Tibial artery (tissue), 4 donors: ENCODE measurements around the gene C1GALT1.
A peak's percentile ranks its signal among the peaks of the same experiment; 100 is the strongest.

Experiments
- DNase-seq, 2 donors: peaks; one replicate each; pipeline ENCODE4 v3.0.0-alpha.2; 2019
- H3K27ac ChIP-seq, 2 donors: fragments of 200-600 bp; sonication (generic) in 1 of 2; 1 replicate in 1 of 2; 2 replicates in 1 of 2; pipeline ENCODE4 v1.5.1; 2018 to 2019; ENCODE audit warnings: mild to moderate bottlenecking in 1 of 2
- H3K27me3 ChIP-seq, 2 donors: fragments of 200-600 bp; sonication (generic) in 1 of 2; one replicate each; pipeline versions ENCODE4 v1.5.1 to v1.6.0; 2016 to 2019
- H3K36me3 ChIP-seq, 3 donors: fragments of 200-600 bp; sonication (generic) in 2 of 3; one replicate each; pipeline ENCODE4 v1.5.1; 2016 to 2019; ENCODE audit warnings: mild to moderate bottlenecking in 2 of 3
- H3K4me1 ChIP-seq, 4 donors: fragments of 200-600 bp; sonication (generic) in 2 of 4; 1 replicate in 3 of 4; 2 replicates in 1 of 4; pipeline ENCODE4 v1.5.1; 2016 to 2019
- H3K4me3 ChIP-seq, 2 donors: fragments of 200-600 bp; sonication (generic) in 1 of 2; 1 replicate in 1 of 2; 2 replicates in 1 of 2; pipeline ENCODE4 v1.5.1; 2018 to 2019; ENCODE audit warnings: mild to moderate bottlenecking in 2 of 2
- H3K9me3 ChIP-seq, 3 donors: fragments of 200-600 bp; sonication (generic) in 1 of 3; one replicate each; pipeline ENCODE4 v1.5.1; 2016 to 2019
- CTCF ChIP-seq, 2 experiments: fragments of 200-600 bp in 1 of 2; fragments of 450-650 bp in 1 of 2; IDR thresholded peaks; one replicate each; pipeline ENCODE4 v1.5.1; 2017 to 2019; ENCODE audit warnings: antibody characterized with exemption in 2 of 2, mild to moderate bottlenecking in 1 of 2, moderate library complexity in 1 of 2
- intact Hi-C: fragments of 100-400 bp; cut with DNase I; formaldehyde crosslinking; loops from one replicate; pipeline ENCODE4 v1.15.0; 2023; ENCODE audit warnings: low total_unique reads

Gene C1GALT1

DNA sequence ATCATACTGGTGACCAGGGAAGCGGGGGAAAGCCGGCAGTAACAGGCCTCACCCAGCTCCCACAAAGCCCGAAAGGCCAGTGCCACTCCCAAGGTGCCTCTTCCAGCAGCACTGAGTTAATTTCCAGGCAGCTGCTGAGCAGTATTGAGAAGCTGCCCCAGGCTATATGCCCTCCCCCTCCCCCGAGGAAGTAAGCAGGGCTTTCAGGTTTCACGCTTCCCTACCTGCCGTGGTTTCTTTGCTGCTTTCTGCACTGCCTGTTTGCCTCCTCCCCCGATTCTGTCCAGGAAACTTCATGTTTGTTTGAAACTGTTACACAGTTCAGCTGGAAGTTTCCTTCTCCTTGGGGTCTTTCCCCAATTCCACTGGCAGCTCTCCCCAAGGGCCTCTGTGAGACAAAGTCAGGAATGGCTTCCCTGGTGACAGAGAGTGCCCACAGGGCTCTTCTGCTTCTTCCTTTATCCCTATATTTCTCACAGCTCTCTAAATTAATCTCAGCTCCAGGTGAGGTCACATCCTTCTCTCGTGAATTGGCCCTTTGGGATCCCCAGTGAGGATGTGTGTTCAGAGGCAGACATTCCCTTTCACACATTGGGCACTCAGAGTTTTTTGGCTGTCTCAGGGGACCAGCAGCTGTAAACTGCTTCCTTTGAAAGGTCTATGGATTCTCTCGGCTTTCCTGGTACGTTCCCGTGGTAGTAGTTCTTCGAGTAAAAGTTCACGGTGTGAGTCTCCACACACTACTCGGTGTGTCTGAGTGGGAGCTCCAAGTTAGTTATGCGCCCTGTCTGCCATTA lies 19.4 kb downstream of the C1GALT1 start:
- H3K27me3 ChIP-seq = no peaks in the 10 kb centered on the region
- peak overlapping the region in 1 of 2 donors; percentile 0 for H3K27ac ChIP-seq
- H3K9me3 ChIP-seq = peaks cover 0 to 6% (median 0%) of the 10 kb centered on the region in 3 donors
- DNase-seq = no peak
- peaks cover 0 to 12% (median 2%) of the 10 kb centered on the region in 4 donors for H3K4me1 ChIP-seq
- no peak overlapping the region for H3K4me3 ChIP-seq
- intact Hi-C loops = no loop called here
- TF ChIP-seq CTCF (IDR thresholded peaks at IDR 0.05) = no peak
- no peaks in the 10 kb centered on the region for H3K36me3 ChIP-seq

GRCh38 chr7:7202375-7202720 lies 20.0 kb downstream of the C1GALT1 start:
- no peak for TF ChIP-seq CTCF (IDR thresholded peaks at IDR 0.05)
- Histone ChIP-seq H3K27ac (peak overlapping the region in 1 of 2 donors; percentile 0), H3K36me3 (no peaks in the 10 kb centered on the region), H3K4me3 (no peak overlapping the region), H3K4me1 (peaks cover 0 to 12% (median 2%) of the 10 kb centered on the region in 4 donors), H3K9me3 (peaks cover 0 to 7% (median 0%) of the 10 kb centered on the region in 3 donors), H3K27me3 (no peaks in the 10 kb centered on the region)
- intact Hi-C loops = no loop called here
- no peak for DNase-seq

- intact Hi-C loops = no loop called here
- Histone ChIP-seq H3K4me3 (no peak overlapping the region), H3K4me1 (peaks cover 0 to 12% (median 2%) of the 10 kb centered on the region in 4 donors), H3K27me3 (no peaks in the 10 kb centered on the region), H3K9me3 (peaks cover 0 to 7% (median 0%) of the 10 kb centered on the region in 3 donors), H3K27ac (no peak overlapping the region), H3K36me3 (no peaks in the 10 kb centered on the region)
- DNase-seq = no peak
- no peak for TF ChIP-seq CTCF (IDR thresholded peaks at IDR 0.05)
Observed at GRCh38 chr7:7203813-7204575, 21.6 kb downstream of the C1GALT1 start.

GRCh38 chr7:7207876-7208275 lies 25.5 kb downstream of the C1GALT1 start:
- no peak for DNase-seq
- H3K36me3 ChIP-seq = no peaks in the 10 kb centered on the region
- no peak overlapping the region for H3K27ac ChIP-seq
- no peak for TF ChIP-seq CTCF (IDR thresholded peaks at IDR 0.05)
- no peak overlapping the region for H3K4me3 ChIP-seq
- H3K4me1 ChIP-seq = no peaks in the 10 kb centered on the region
- no peaks in the 10 kb centered on the region for H3K27me3 ChIP-seq
- intact Hi-C loops = no loop called here
- peaks cover 0 to 7% (median 0%) of the 10 kb centered on the region in 3 donors for H3K9me3 ChIP-seq

DNA sequence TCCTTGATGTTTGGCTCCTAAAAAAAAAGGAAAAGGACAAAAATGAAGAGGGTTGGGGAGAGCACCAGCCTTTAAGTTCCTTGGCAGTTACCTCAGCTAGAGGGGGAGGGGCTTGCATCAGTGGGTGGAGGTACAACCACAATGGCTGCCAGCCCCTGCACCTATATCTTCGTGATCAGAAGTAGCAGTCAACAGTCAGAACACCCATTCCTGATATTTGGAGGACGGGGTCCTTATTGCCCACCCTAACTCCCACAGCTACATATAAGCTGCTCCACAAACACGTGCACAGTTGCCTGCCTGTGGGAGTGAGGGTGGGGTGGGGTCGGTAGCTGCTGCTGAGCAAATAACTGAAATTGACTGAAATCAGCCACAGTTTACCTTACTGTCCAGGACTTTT lies 26.2 kb downstream of the C1GALT1 start:
- no peaks in the 10 kb centered on the region for H3K4me1 ChIP-seq
- H3K27me3 ChIP-seq = no peaks in the 10 kb centered on the region
- intact Hi-C loops = no loop called here
- no peak for DNase-seq
- TF ChIP-seq CTCF (IDR thresholded peaks at IDR 0.05) = no peak
- peaks cover 0 to 7% (median 0%) of the 10 kb centered on the region in 3 donors for H3K9me3 ChIP-seq
- H3K27ac ChIP-seq = no peak overlapping the region
- no peaks in the 10 kb centered on the region for H3K36me3 ChIP-seq
- no peak overlapping the region for H3K4me3 ChIP-seq
